HG03139 (cell line): ENCODE data around the gene TGM5.

Experiments used
- ATAC-seq: cut with Tn5 transposase; IDR thresholded peaks from one replicate; pipeline ENCODE4 v1.9.1; 2021; ENCODE audit not compliant: unreplicated experiment

TGM5 gene

DNA sequence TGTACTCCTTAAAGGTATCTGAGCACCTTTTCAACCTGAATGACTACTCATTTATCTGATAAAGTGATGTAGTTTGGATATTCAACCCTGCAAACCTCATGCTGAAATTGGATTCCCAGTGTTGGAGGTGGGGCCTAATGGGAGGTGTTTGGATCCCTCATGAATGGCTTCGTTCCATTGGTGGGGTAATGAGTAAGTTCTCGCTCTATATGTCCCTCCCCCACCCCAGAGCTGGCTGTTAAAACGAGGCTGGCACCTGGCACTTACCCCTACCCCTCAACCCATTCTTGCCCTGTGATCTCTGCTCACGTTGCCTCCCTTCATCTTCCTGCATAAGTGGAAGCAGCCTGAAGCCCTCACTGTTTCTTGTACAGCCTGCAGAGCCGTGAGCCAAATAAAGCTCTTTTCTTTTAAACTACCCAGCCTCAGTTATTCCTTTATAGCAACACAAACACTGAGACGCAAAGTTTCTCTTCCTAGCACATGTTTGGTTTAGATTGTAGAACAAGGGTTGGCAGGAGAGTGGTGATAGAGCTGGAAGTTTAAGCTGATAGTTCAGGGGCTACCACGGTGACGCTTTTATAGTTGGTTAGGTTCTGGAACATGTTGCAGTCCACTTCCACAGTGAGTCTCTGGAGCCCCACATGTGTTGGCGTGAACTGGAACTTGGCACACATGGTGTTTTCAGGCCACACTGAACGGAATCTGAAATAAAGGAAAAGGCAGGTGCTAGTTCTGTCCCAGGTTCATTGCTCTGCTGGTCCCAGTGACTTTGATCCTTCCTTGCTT, 69.8 kb downstream of the TGM5 start:
- ATAC-seq = no peak

GRCh38 chr15:43194795-43195194, 71.9 kb downstream of the TGM5 start:
- no peak for ATAC-seq

- no peak for ATAC-seq
Observed at GRCh38 chr15:43193710-43194109, 73.0 kb downstream of the TGM5 start.

DNA sequence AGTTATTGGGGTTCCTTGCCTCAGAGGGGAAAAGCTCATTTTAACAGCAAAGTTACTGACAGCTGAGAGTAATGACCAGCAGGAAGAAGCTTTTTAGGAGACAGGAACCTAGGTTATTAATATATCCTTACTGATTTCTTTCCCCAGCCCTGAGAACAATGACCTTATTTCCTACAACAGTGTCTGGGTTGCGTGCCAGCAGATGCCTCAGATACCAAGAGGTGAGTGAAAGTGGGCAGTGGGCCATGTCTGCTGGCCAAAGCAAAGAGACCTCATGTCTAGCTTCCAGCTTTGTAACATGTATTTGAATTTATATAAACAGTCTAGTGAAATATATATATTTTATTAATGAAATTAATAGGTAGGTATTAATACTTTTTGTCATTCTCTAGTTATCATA, 76.5 kb downstream of the TGM5 start:
- no peak for ATAC-seq

- no peak for ATAC-seq
Observed at GRCh38 chr15:43189296-43189695, 77.4 kb downstream of the TGM5 start.

GRCh38 chr15:43187544-43188155, 79.1 kb downstream of the TGM5 start:
- no peak for ATAC-seq

DNA sequence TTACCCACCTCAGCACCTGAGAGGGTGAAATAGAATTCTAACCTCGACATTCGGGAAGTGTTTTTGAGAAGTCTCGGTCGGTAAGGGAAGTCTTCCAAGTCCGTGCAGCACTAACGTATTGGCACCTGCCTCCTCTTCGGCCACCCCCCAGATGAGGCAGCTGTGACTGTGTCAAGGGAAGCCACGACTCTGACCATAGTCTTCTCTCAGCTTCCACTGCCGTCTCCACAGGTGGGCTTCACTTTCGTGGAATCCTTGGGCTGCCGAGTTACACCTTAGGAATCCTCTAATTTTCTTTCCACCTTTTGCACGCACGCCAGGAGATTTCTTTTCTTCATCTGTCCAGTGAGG, 80.8 kb downstream of the TGM5 start:
- ATAC-seq = peak; percentile 5

DNA sequence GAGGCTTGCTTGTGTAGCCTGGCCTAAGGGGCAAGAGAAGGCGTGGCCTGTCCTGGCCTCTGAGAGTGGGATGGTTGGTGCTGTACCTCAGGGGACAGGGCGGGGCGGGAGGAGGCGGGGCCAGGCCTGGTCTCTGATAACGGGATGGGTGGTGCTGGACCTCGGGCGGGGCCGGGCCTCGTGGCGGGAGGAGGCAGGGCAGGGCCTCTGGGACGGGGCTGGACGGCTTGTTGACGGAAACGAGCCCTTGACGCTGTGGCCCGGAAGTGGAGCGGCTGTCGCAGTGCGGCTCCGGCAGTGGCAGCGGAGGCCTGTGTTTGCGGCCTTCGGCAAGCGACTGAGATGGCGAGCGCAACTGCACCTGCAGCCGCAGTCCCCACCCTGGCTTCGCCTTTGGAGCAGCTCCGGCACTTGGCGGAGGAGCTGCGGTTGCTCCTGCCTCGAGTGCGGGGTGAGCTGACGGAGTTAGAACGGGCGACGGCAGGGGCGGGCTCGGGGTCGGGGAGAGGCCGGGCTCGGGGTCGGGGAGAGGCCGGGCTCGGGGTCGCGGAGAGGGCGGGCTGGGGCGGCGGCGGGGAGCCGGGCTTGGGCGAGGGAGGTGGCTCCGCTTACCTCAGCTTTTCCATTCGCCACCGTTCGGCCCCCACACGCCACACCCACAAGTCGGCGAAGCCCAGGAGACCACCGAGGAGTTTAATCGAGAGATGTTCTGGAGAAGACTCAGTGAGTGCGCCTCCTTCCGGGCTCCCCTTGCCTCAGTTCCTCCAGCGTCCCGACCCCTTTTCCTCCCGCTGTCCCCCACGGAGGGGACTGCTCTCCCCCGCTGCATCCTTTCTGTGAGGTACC, 81.3 kb downstream of the TGM5 start, which contains the start of gene CCNDBP1:
TSS of gene CCNDBP1 (plus strand) at position 247 of the 846 bp plus-strand sequence. CDS start at position 343, 96 bp downstream.
- ATAC-seq = peak; percentile 94

- ATAC-seq = no peak
Observed at GRCh38 chr15:43184407-43185124, 82.2 kb downstream of the TGM5 start.

- no peak for ATAC-seq
Observed at GRCh38 chr15:43183270-43183669, 83.5 kb downstream of the TGM5 start.
